Calu3 (cell line): Measurements from ENCODE around the gene MS4A4A. TPM values are rescaled to one million over a fixed set of nuclear protein-coding genes. Genes with fewer than 3 reads are reported as not detected.

Experiments
- Bru-seq: library from RNA; stranded (reverse); fragments of 400-500 nt; gene quantifications from one replicate; lab custom pipeline; 2021; lab: Mats Ljungman, UMichigan
- BruChase-seq, 2 experiments: library from RNA; stranded (reverse); fragments of 400-500 nt; gene quantifications; one replicate each; lab custom pipeline; 2021; lab: Mats Ljungman, UMichigan
- BruUV-seq: library from RNA; stranded (reverse); fragments of 400-500 nt; replicated peaks from 2 replicates; lab custom pipeline; 2021; lab: Mats Ljungman, UMichigan
- CTCF ChIA-PET: fragments of 300-600 bp; sonication (Branson Sonifier 250); formaldehyde crosslinking; loops from one replicate; lab custom pipeline; 2022; ENCODE audit warnings: antibody characterized with exemption; lab: Charles Lee
- DNase-seq: peaks from one replicate; pipeline ENCODE4 v3.0.0; 2022
- H3K27ac Mint-ChIP-seq: one replicate; pipeline ENCODE4 v1.8.0; 2022; ENCODE audit warnings: mixed read lengths; ENCODE audit not compliant: unreplicated experiment
- H3K27me3 Mint-ChIP-seq: one replicate; pipeline ENCODE4 v1.8.0; 2022; ENCODE audit warnings: mixed read lengths; ENCODE audit not compliant: unreplicated experiment
- H3K36me3 Mint-ChIP-seq: one replicate; pipeline ENCODE4 v1.8.0; 2022; ENCODE audit warnings: mild to moderate bottlenecking, moderate library complexity, mixed read lengths; ENCODE audit not compliant: insufficient read depth, unreplicated experiment
- H3K4me1 Mint-ChIP-seq: one replicate; pipeline ENCODE4 v1.8.0; 2022; ENCODE audit warnings: mild to moderate bottlenecking, low read depth, mixed read lengths; ENCODE audit not compliant: unreplicated experiment
- H3K4me3 Mint-ChIP-seq: one replicate; pipeline ENCODE4 v1.8.0; 2022; ENCODE audit warnings: mild to moderate bottlenecking, low read depth, moderate library complexity, mixed read lengths; ENCODE audit not compliant: unreplicated experiment
- H3K9me3 Mint-ChIP-seq: one replicate; pipeline ENCODE4 v1.8.0; 2022; ENCODE audit warnings: low read depth, mixed read lengths; ENCODE audit not compliant: unreplicated experiment
- CTCF ChIP-seq: fragments of 200-600 bp; IDR thresholded peaks from one replicate; pipeline ENCODE4 v1.8.0; 2022; ENCODE audit warnings: antibody characterized with exemption; ENCODE audit not compliant: unreplicated experiment
- intact Hi-C: fragments of 100-400 bp; cut with micrococcal nuclease; formaldehyde crosslinking; loops from one replicate; pipeline ENCODE4 v1.10.0; 2022; ENCODE audit not compliant: unreplicated experiment
- long read RNA-seq: library from polyadenylated mRNA; stranded (forward); transcript quantifications from one replicate; pipeline ENCODE4 v2.0.0, GENCODE V29; 2022
- total RNA-seq: library from RNA; stranded (reverse); gene quantifications from 2 replicates; pipeline ENCODE4 v1.2.3, GENCODE V29; 2022

The MS4A4A gene
- total RNA-seq (not detected in 2 replicates), Bru-seq, nascent RNA (not detected), BruChase-seq, experiment 1, labeled RNA remaining after a 6-hour chase (not detected), BruChase-seq, experiment 2, labeled RNA remaining after a 2-hour chase (not detected)
- long read RNA-seq: 0 reads

- DNase-seq: no peak
- no peaks in the 10 kb centered on the region for H3K36me3 Mint-ChIP-seq
- intact Hi-C loops: no loop called here
- no peak for TF ChIP-seq CTCF
- peaks cover 3% of the 10 kb centered on the region for H3K4me1 Mint-ChIP-seq
- CTCF ChIA-PET: no interaction called here
- peaks cover under 1% of the 10 kb centered on the region for H3K9me3 Mint-ChIP-seq
- no TSS peak for BruUV-seq
- no peak within 1 kb of the TSS for H3K4me3 Mint-ChIP-seq
- no peaks in the 10 kb centered on the region for H3K27me3 Mint-ChIP-seq
- H3K27ac Mint-ChIP-seq: no peak within 1 kb of the TSS
These were observed at the start of gene MS4A4A for GRCh38 chr11:60280412-60280811. Gene MS4A4A, plus strand, starts transcription at chr11:60280666. Its CDS starts 10 bp downstream, at chr11:60280676.

DNA sequence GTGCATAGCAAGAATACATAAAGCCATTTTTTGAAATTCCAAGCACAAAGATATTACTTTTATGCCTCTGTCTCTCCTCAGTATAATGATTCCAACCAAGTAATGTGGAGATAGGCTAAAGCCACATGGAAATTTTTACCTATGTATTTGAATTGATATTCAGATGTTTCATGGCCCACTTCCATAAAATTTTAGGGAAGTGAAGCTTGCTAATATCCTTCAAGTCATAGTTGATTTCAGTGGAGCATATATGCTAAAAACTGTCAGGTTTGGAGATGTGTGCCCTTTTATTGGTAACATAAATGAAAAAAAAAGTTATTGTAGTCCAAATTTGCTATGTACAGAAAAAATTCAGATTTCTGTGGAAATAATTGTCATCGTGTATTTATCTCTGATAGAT, 49.8 kb upstream of the MS4A4A start:
- Mint-ChIP-seq H3K27ac (no peak overlapping the region), H3K4me3 (no peak overlapping the region), H3K9me3 (no peaks in the 10 kb centered on the region), H3K36me3 (no peaks in the 10 kb centered on the region), H3K27me3 (no peaks in the 10 kb centered on the region), H3K4me1 (no peaks in the 10 kb centered on the region)
- CTCF ChIA-PET: no interaction called here
- no TSS peak for BruUV-seq
- DNase-seq: no peak
- intact Hi-C loops: no loop called here
- no peak for TF ChIP-seq CTCF

- Mint-ChIP-seq H3K9me3 (no peaks in the 10 kb centered on the region), H3K4me3 (no peak overlapping the region), H3K4me1 (no peaks in the 10 kb centered on the region), H3K36me3 (no peaks in the 10 kb centered on the region), H3K27ac (no peak overlapping the region), H3K27me3 (no peaks in the 10 kb centered on the region)
- intact Hi-C loops: no loop called here
- no TSS peak for BruUV-seq
- DNase-seq: no peak
- no peak for TF ChIP-seq CTCF
- CTCF ChIA-PET: no interaction called here
These were observed 45.1 kb upstream of the MS4A4A start for GRCh38 chr11:60235321-60235720.

- BruUV-seq: no TSS peak
- intact Hi-C loops: no loop called here
- H3K27me3 Mint-ChIP-seq: peaks cover 8% of the 10 kb centered on the region
- DNase-seq: no peak
- no peaks in the 10 kb centered on the region for H3K36me3 Mint-ChIP-seq
- no peak for TF ChIP-seq CTCF
- no peak overlapping the region for H3K4me3 Mint-ChIP-seq
- no peak overlapping the region for H3K27ac Mint-ChIP-seq
- CTCF ChIA-PET: no interaction called here
- H3K9me3 Mint-ChIP-seq: no peaks in the 10 kb centered on the region
- no peaks in the 10 kb centered on the region for H3K4me1 Mint-ChIP-seq
These were observed 39.8 kb upstream of the MS4A4A start for GRCh38 chr11:60240662-60241061.
